Vagina (tissue), 2 donors: ENCODE data around the gene FAM111A.

Experiments used
- CTCF ChIP-seq, 3 experiments: fragments of 450-650 bp in 2 of 3; fragments of 200-600 bp in 1 of 3; sonication (generic) in 1 of 3; IDR thresholded peaks; one replicate each; pipeline ENCODE4 v1.5.1; 2017 to 2019; ENCODE audit warnings: antibody characterized with exemption in 3 of 3, mild to moderate bottlenecking in 2 of 3, moderate library complexity in 2 of 3
- POLR2A ChIP-seq, 2 donors: fragments of 450-650 bp; IDR thresholded peaks; one replicate each; pipeline ENCODE4 v1.6.1; 2017; ENCODE audit warnings: antibody characterized with exemption in 2 of 2, mild to moderate bottlenecking in 2 of 2, moderate library complexity in 2 of 2
- POLR2AphosphoS5 ChIP-seq, 2 donors: sonication (generic); formaldehyde crosslinking; IDR thresholded peaks; one replicate each; pipeline ENCODE4 v1.9.0; 2017; ENCODE audit warnings: antibody characterized with exemption in 2 of 2, mild to moderate bottlenecking in 2 of 2, low read depth in 1 of 2; ENCODE audit not compliant: insufficient read depth in 1 of 2

DNA sequence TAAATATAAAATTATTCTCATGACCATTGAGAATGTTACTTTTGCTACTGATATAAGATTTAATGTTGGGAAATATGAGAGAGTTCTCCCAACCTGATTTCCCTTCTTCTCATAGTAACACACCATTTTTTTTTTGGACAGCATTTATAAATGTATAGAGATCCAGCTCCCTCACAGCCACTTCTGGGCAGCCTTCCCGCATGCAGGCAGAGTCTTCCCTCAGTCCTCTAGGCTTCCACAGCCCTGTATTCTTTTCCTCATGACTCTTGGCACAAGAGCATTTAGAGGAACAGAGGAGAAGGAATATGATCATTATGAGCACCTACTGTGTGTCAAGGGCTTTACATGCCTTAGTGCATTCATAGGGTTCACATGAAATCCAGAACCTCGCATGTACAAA is 38.3 kb downstream of the FAM111A start:
- TF ChIP-seq CTCF (IDR thresholded peaks at IDR 0.05), result no peak
- TF ChIP-seq POLR2A (IDR thresholded peaks at IDR 0.05), result no peak
- no peak for TF ChIP-seq POLR2AphosphoS5 (IDR thresholded peaks at IDR 0.05; ENCODE audit: insufficient read depth in 1 of 2, low read depth in 1 of 2)
